GM18517 (cell line): Measurements from ENCODE around the gene XPR1.

Source experiments
- ATAC-seq: cut with Tn5 transposase; IDR thresholded peaks from one replicate; pipeline ENCODE4 v1.9.1; 2021; ENCODE audit warnings: mild to moderate bottlenecking, moderate library complexity; ENCODE audit not compliant: unreplicated experiment

The XPR1 gene

GRCh38 chr1:180614730-180615129, 17.1 kb upstream of the XPR1 start:
- no peak for ATAC-seq

DNA sequence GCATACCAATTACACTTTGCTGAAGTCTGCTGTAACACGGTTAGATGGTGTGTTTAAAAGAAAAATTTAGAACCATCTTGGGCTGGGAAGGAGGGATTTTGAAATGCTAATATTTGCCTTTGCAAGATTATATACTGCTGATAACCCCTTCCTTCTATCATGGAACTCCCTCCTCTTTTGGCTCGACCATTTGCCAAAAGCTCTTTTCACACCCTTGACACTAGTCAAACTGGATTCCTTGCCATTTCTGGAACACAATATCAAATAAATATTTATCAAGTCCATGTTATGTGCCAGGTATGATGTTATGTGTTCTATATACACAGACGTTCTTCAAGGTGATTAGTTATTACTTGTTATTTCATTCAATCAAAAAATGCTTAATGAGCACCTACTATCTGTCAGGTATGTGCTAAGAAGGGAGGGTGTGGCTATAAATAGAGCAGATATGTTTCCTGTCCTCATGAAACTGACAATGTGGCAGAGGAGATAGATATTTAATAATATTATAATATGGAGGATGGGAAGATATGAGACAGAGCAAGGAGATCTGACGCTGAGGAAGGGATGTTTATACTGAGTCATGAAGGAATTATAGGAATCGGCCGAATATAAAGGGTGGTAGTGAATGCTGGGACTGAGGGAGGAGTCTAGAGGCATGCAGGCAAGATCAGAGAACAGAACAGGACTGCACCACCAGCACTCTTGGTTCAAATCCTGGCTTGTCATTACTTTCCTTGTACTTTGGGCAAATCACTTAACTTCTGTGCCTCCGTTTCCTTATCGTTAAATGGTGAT, 16.1 kb upstream of the XPR1 start:
- no peak for ATAC-seq

GRCh38 chr1:180616439-180616838, 15.4 kb upstream of the XPR1 start:
- ATAC-seq = no peak

DNA sequence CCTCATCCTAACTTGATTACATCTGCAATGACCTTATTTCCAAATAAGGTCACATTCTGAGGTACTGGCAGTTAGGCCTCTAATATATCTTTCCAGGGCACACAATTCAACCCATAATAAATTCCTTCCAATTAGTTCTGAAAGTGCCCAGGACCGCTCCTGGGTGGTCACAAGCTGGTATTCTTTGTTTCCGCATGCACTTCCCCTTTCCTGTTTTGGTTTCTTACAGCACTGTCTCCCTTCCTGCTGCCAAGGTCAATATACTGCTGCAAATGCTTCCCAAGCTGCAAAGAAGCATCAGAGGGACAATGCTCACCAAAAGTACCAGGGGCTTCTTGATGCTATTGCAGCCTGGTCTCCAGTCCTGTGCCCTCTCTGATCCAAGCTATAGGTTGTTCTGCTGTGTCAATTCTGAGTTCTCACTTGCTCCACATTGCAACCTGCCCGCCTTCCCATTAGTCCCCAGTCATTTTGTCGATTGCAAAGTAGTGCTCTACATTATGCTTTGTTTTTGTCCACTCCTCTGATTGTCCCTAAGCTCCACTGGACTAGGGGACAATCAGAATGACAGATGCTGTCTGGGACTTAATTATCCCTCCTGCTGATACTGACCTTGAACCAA, 13.9 kb upstream of the XPR1 start:
- no peak for ATAC-seq

DNA sequence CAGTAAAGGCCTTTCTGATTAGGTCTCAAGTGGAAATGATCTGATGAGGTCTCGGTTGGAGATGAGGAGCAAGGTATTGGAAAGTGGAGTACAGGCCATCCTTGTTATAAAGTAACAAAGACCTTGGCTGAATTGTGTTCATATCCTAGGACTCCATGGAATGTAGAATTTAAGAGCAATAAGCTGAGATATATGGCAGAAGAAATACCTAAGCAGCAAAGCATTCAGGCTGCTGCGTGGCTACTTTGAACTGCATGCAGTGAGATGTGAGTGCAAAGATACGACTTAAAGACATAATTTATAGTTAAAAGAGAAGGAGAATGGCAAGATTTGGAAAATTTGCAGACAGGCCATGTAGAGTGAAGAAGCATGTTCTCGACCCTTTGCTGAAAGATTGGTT, 11.2 kb upstream of the XPR1 start:
- ATAC-seq = no peak

DNA sequence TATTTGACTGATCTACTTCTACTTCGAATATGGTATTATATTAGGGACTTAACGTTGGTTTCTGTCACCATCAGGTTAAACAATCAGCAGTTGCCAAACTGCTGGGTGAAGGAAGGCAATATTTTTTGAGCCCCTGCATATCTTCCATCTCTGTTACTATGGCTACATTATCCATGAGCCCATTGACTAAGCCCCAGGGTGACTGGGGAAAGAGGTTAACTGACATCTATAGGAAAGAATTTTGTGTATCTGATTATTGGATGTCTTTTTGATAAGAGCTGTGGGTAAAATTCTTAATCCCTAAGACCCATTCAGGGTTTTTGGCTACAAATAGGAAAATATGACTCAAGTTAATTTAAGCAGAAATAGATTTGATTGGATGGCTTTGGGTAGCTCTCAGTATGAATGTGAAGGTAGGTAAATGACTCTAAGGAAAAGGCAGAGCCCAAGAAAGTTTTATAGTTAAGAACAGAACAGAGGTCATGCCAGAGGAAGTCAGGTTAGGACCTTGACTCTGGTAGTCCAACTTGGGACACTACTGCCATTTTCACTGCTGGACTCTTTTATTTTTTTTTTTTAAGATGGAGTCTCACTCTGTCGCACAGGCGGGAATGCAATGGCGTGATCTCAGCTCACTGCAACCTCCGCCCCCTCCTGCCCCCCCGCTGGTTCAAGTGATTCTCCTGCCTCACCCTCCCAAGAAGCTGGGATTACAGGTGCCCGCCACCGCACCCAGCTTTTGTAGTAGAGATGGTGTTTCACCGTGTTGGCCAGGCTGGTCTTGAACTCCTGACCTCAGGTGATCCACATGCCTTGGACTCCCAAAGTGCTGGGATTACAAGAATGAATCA, 8.9 kb upstream of the XPR1 start:
- ATAC-seq = no peak

DNA sequence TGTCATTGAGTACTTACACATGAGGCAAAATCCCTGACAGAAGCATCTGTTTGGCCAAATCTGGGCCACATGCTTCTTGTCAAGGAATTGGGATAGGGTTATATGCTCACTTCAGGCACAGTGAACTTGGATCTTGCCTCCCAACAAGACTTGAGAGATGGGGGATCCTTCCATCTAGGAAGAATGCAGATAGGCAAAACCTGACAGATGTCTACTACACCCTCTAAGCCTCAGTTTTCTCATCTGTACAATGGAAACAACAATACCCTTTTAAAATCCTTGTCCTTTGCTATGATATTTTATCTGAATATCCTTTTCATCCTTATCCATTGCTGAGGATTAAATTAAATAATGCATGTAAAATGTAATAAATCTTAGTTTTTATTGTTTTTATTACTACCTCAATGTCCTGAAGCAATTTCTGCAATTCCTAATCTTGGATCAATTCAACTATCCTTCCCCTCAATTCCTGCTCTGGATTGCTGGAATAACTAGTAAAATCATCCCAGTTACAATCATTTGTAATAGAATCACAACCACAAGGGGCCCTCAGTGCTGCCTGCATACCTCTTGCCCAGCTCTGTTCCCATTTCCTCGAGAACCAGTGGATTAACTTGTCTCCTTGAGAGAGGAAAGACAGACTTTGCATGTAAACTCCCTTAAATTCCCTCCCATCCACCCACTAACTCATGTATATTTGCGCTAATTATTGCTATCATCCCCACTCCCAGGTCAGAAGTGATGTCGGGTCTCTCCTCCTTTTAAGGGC, 8.1 kb upstream of the XPR1 start:
- no peak for ATAC-seq

- no peak for ATAC-seq
These were observed 5.1 kb upstream of the XPR1 start for GRCh38 chr1:180626711-180627110.

- ATAC-seq = no peak
These were observed 4.4 kb upstream of the XPR1 start for GRCh38 chr1:180627411-180627810.

- no peak for ATAC-seq
These were observed 3.2 kb upstream of the XPR1 start for GRCh38 chr1:180628646-180629045.

DNA sequence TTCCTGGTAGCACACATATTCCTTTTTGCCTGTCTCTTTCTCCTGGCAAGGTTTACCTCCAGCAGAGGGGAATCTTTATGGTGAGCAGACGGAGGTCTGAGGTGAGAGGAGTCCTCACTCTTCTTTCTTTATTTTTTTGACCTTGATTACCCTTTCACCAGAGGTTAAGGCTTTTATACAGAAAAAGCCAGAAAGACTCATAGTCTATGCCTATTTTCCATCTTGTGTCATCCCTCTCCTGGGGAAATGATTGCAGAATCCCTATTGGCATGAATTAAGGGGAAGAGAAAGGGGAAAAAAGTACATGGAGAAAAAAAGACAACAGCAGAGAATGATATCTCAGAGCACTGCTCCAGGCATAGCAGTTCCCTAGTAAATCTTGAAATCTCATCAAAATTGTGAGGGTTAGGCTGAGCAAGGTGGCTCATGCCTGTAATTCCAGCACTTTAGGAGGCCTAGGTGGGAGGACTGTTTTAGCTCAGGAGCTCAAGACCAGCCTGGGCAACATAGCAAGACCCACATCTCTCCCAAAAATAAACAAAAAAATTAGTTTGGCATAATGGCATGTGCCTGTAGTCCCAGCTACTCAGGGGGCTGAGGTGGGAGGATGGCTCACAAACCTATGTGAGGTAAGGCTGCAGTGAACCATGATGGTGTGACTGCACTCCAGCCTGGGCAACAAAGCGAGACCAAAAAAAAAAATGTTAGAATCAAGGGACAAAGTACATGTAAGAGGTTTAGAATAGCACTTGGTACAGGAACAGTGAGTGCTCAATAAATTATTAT, 1.2 kb upstream of the XPR1 start:
- peak; percentile 23 for ATAC-seq

DNA sequence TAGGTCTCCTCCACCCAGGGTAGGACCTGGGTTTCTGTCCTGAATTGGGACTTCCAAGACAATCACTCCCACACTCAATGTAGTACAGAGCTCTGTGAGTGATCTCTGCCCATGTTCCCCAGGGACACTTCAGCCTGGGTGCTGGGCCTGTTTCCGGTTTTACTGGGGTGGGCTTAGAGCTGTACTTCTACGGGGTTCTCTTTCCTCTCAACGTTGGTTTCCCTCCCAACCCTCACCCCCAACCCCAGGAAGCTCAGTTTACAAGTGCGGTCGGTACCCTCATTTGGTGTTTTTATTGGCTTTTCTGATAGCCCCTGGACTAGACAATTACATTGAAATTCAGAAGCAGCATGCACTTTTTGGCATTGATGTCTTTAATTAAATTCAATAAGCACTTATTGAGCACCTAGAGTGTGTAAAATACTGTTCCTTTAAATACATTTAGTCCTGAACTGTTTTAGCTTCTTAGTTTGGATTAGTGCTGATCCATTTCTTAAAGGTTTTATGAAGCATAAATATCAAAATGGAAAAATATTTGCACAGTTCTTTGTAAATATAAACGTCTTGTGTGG, 542 bp upstream of the XPR1 start:
- ATAC-seq = peak; percentile 37

DNA sequence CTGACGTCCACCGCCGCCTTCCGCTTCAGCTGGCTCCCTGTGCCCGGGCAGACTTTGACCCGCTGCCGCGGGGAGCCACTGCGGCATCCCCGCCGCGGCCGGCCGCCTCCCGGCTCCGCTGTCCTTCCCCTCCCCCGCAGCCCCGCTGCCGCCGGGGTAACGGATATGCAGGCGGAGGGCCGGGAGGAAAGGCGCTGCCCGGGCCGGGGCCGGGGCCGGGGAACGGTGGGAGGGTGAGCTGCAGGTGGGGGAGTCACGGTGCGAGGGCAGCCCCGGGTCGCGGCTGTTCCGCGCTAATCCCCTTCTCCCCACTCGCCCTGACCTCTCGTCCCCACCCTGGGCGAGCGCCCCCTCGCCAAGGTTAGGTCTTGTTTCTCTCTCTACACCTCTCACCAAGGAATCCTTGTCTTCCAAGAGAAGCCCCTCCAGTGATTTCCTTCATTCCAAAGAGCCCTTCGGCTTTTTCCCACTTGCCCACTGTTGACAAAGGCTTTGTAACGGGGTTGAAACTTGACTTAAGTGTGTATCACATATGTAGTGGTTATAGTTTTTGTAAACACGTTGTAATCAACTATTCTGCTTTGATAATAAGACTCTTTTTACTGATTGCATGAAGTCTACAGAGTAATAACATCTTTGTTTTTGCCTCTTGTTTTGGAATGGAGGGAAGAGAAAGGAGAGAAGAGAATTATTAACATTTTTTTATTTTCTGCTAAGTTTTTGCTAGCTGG, 669 bp downstream of the XPR1 start:
- peak; percentile 41 for ATAC-seq

GRCh38 chr1:180633057-180634056, 1.5 kb downstream of the XPR1 start:
- ATAC-seq = no peak

DNA sequence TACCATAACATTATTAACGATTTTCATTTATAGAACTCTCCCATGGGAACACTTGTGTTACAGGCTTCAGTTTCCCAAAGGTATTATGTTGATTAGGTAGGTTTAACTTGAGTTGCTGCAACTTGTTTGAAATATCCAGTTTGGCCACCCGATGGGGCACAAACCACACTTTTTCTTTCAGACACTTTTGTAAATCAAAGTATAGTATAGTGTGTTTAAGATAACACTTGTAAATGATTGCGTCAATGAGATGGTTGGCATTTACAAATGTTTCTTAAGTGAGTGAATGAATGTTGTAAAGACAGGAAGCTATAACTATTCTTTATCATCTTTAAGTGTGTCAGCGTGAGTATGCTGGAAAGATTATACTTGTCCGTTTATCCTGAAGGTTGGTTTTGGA, 4.3 kb downstream of the XPR1 start:
- no peak for ATAC-seq

DNA sequence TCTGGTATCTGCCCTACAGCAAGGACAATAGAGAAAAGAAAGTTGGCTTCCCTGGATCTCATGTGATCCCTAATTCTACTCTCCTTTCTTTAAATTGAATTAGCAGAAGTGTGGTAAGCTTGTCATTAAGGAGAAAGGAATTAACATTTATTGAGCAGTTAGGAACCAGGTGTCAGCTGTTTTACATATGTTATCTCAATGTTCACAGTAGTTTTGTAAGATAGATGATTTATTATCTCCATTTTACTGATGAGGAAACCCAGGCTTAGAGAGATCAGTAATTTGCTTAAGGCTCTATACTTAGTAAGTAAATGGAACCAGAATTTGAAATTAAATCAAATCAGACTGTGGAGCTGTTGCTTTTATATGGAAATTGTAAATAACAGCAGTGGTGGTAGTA, 8.0 kb downstream of the XPR1 start:
- ATAC-seq = no peak

DNA sequence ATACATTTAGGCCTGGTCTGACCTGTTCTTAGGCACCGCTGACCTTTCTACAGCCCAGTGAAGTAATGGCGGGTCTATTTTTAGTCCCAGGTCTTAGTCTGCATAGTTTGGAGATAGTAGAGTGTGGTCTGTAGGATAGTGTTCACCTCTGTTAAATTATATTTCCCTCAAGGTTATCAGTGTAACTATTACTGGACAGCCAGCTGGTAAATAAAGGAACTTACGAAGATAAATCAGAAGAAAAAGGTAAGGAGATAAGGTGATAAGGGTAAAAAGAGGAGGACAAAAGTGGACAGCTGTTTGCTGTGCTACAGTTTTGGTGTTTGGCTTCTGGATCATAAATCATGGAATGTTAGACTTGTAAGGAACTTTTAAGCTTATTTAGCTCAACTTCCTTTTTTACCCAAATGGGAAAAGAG, 8.7 kb downstream of the XPR1 start:
- ATAC-seq = no peak

DNA sequence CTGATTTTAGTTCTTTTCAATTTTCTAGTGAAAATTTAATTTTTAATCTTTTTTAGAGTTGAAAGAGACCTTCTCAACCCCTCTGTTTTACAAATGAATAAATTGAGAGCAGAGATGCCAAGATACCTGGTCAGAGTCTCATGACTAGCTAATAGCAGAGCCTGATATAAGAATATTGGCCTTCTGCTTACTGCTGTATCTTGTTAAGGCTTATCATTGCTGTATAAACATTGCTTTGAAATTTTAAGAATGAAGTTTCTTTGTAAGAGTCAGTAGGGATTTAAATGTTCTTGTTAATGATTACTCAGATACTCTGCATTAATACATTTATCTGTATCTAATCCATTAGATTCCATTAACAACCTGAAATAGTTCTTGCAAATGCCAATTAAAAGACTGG, 9.8 kb downstream of the XPR1 start:
- no peak for ATAC-seq
